Cardiac septum (tissue), 1 donor: ENCODE results near the gene MYO1E. TPM values are rescaled to one million over a fixed set of nuclear protein-coding genes. Genes with fewer than 3 reads are reported as not detected.
"Not testable (repeated sequence)": the region's sequence is repeated elsewhere in the genome, so short reads cannot be mapped to it uniquely, and the experiment has no call there.

Source experiments
- DNase-seq: peaks from one replicate; pipeline ENCODE4 v3.0.0-alpha.2; 2020; ENCODE audit warnings: low spot score
- intact Hi-C: fragments of 100-400 bp; cut with DNase I; formaldehyde crosslinking; loops from one replicate; pipeline ENCODE4 v1.14.0; 2022
- total RNA-seq: library from RNA; stranded (reverse); fragmentation: NEBNext Ultra II Directional; extraction: Animal tissue kit (Norgen Biotek cat#: 25700); gene quantifications from one replicate; pipeline ENCODE4 v1.2.1, GENCODE V29; 2021
- donor health status: DM: no; HTN: no; CAD: no.

The MYO1E gene
- total RNA-seq, 1 donor from 2014 or later = 41.0 TPM

DNA sequence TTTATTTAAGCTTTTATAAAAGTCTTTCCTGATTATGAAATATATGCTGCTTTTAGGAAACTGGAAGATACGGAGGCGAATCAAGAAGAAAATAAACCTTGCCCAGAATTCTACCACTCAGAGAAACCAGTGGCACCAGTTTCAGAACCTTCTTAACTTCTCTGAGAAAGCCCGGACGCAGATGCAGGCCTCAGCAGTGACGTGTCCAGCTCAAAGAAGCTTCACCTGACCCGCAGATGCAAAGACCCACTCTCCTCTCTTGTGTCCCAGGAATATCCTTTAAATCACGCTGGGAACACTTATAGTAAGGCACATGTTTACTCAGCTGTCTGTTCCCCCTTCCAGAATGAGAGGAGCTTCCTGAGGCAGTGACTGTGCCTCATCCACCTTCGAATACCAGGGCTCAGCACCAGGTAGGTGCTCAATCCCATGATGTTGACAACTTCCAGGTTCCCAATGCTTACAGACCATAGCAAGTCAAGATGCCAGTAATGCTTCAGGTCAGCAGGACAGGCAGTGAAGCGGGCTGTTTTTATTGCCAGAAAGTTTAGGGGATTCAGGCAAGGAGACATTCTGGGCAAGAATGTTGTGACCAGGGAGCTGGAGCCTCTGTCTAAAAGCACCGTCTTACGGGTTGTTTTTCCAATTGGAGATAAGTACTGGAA, 205.9 kb downstream of the MYO1E start:
- intact Hi-C loops = no loop called here
- DNase-seq = no peak

DNA sequence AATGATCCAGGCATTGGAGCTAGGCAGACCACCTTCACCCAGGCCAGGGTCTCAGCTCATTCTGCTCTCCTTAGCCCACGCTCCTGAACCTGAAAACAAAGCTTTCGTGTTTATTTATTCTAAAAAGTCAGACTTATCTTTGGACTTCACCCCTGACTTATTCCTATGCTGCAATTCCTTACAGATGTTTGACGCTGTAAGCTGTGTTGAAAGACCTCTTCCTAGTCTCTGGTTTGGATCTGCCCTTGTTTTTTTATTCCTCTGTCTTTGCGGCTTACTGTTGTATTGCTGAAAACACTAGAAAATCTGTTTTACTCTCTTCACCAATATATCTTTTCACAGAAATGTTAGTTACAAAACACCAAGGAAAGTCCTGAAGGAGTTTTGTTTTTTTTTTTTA, 206.5 kb downstream of the MYO1E start:
- intact Hi-C loops = no loop called here
- no peak for DNase-seq

DNA sequence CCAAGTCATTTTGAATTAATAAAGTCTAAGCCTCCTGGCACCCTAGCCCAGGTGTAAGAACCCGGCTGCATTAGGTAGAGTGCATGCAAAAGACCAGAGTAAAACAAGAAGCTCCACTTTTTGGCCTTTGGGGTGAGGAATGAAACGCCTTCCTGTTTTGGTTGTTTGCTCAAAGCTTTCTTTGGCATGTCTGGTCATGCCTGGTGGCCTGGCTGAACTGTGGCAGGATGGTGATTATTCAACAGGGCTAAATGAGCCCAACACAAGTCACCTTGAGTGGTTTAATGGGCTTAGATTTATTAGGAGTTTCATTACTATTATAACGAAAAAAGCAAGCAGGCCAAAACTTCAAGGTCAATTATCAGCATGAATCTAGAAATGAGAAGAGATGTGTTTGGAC, 206.9 kb downstream of the MYO1E start:
- intact Hi-C loops = no loop called here

DNA sequence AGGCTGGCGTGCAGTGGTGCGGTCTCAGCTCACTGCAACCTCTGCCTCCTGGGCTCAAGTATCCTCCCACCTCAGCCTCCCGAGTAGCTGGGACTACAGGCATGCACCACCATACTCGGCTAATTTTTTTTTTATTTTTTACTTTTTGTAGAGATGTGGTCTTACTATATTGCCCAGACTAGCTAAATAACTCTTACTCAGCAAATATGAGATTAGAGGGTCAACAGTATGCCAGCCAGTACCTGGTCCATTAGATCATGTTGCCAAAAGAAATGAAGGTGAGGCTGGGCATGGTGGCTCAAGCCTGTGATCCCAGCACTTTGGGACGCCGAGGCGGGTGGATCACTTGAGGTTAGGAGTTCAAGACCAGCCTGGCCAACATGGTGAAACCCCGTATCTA, 210.6 kb downstream of the MYO1E start:
- DNase-seq, intact Hi-C loops: not testable (repeated sequence)

More for the DNA sequence above, 206.9 kb downstream of the MYO1E start:
- DNase-seq = no peak

DNA sequence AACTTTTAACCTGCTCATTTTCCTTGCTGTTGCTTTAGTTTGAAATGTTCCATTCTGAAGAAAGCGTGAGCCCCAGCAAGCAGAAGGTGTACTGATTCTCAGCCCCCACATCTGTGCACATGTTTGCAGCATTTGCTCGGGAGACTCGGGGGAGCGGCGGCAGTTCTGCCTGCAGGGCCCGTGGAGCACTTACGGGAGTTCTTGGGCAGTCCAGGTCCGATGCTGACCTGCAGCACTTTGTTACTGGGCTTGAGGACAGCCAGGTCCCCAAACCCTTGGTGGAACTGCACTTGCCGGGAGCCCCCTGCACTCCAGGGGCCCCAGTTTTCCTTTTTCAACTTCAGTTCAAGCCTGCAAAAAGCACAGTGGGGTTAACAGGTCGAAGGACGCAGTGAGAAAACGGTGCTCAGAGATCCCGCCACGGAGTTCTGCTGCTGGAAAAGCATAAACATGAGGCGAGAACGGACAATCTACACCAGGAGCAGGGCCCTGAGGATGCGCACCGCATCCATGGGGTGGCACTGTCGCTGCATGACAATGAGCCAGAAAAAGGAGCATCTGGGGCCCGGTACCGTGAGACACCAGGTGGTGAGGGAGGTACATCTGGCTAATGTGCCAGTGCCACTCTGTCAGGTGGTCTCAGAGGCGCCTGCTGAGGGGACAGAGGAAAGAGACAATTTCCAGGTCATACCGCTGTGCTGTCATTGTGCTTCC, 211.6 kb downstream of the MYO1E start:
- intact Hi-C loops = no loop called here
- no peak for DNase-seq

DNA sequence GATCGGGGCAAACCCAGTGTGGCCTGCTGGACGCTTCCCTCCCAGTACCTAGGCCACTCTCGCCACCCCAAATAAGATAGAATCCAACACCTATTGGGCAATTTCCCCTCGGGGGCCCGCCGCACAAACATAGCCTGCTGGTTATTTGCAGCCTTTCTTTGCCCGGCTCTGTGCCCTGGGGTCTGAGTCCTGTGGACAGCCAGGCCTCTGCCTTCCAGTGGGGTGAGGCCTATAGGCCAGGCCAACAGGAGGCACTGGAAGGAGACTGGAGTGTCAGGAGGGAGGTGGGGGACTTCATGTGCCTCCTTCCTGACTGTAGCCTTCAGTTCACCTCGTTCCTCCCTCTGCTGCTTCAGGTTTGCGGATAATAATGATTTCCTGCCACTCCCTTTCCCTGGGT, 213.5 kb downstream of the MYO1E start:
- intact Hi-C loops = no loop called here

DNA sequence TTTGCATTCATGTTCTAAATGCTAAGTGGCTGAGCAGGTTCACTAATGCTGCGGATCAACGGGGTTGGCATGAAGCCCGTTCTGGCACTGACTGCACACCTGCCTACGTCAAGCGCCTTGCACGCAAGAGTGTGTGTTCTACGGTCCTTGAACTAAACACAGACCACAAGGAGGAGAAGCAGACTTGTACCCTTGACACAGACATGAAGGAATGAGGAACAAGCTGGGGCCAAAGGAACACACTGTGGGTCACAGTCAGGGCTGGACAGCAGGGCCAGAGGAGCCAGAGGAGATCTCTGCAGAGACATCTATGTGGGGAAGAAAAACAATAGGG, 214.0 kb downstream of the MYO1E start:
- intact Hi-C loops = no loop called here

More for the DNA sequence above, 213.5 kb downstream of the MYO1E start:
- no peak for DNase-seq

DNA sequence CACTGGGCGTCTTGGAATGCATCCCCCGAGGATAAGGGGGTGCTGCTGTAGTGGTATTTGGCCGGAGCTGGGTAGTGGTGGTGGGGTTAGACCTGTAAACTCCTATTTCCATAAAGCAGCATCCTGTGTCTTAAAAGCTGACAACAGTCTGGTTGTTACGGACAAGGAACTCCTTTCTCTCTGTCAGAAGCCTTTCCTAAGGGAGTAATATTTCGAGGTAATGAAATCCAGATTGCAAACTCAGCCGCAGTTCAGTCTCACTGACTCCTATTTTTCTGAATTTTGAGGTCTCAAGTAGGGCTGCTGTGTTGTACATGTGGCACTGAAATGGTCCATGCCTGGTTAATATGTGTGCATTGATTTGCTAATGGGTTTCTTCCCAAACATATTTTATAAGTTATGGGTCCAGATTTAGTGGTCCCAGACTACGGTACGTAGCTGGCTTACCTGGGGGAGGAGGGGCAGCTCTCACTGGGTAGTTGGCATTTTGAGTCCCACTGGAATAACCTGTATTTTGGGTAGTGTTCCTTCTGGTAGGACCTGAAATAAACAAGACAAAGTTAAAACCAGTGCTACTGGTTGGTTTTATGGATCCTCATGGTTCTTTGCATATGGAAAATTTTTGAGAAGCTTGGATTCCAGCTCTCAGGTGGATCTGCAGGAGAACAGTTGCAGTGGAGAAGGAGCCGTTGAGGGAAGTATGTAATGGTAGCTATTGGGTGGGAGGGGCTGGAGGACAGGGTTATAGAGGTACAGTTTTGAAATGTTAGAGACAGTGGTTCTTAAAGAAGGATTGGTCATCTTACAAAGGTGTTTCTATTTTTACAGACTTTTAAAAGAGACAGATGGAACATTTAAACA, 214.6 kb downstream of the MYO1E start:
- intact Hi-C loops = no loop called here
- DNase-seq = no peak

More for the DNA sequence above, 214.0 kb downstream of the MYO1E start:
- DNase-seq = no peak

DNA sequence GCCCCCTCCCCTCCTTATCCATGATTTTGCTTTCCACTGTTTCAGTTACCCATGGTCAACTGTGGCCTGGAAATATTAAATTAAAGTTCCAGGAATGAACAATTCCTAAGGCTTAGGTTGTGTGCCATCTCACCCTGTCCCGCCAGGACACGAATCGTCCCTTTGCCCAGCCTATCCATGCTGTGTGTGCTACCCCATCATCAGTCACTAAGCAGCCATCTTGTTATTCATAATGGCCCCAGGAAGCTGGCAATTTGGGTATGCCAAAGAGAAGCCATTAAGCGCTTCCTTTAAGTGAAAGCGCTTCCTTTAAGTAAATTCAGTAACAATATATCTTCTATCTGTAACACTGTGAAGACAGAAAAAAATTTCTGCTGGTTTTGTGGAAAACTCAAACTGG, 215.3 kb downstream of the MYO1E start:
- no peak for DNase-seq
- intact Hi-C loops = no loop called here

DNA sequence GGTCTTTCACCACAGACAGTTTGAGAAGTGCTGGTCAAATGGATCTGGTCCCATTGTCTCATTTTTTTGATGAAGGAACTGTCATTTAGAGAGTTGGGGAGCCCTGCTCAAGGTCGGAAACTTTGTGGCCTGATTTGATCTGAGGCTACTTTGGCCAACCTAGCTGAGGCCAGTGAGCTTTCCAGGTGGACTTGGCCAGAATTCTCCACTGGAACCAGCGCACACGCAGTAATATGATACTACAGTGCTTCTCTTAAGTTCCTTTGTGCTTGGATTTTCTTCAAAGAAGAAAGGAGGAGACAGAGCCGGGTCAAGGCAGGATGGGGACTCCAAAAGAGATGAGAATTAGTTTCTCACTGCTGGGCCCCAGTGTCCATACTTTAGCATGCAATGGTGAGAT, 217.2 kb downstream of the MYO1E start:
- intact Hi-C loops = no loop called here

DNA sequence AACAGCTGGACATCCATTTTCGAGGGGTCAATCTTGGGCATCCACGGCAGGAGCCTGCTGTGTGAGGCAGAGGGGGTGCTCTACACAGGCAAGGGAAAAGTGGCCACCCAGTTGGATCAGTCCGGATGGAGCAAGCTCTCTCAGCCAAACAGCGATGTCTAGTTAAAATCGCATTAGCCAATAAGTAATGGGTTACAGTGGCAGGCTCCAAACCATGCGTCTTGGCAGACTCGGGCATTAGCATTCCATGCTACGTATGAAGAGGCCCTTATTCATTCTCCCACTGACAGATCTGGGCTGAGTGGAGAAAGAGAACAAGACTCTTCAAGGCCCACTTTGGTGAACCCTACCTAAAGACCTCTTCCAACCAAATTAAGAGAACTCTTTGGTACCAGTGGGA, 218.4 kb downstream of the MYO1E start:
- DNase-seq = no peak
- intact Hi-C loops = no loop called here

More for the DNA sequence above, 217.2 kb downstream of the MYO1E start:
- DNase-seq = no peak

DNA sequence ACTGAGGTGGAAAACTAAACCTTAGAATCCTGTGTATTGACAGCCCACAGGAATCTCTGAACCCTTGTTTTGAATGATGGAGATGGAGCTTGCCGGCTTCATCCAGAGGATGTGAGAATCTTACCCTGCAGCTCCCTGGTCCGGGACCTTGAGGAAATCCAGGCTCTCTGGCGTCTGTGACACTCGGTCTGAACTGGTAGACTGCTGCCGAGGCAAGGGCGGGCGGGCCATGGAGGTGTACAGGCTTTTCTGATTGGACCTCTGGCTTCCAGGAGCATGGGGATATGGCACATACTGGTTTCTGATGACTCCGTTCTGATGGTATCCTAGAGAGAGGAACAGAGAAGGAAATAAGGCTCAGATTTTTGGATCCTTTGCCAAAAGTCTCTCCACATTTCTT, 219.2 kb downstream of the MYO1E start:
- no peak for DNase-seq
- intact Hi-C loops = no loop called here

DNA sequence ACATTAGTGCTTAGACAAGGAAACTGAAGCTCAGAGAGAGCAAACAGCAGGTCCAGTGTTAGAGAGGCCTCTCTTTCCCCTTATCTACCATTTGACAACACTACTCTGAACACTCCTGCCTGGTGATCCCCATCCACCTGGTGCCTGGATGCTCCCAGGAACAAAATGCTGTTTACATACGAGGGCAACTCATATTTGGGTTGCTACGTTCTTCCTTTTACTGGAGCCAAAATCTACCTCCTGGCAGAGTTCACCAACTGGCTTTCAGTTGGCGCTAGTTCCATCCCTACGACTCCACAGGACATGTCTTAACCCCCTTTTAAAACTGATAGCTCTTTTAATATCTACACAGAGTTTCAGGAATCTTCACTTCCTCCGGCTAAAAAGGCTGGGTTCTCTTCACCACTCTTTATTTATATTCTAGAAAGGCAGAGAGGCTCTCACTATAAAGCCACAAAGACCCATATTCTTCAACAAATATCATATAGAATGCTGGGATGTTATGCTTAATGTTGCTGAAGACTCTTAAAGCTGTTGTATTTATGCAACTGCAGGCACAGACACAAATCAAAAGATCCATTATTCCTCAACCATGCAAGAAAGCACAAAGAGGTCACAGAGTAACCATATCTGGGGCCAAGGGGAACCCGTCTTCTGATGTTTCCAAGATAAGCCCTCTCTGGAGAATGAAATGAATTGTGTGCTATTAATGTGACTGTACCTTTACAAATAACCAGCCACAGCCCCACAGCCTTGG, 219.8 kb downstream of the MYO1E start:
- intact Hi-C loops = no loop called here
- DNase-seq = no peak

DNA sequence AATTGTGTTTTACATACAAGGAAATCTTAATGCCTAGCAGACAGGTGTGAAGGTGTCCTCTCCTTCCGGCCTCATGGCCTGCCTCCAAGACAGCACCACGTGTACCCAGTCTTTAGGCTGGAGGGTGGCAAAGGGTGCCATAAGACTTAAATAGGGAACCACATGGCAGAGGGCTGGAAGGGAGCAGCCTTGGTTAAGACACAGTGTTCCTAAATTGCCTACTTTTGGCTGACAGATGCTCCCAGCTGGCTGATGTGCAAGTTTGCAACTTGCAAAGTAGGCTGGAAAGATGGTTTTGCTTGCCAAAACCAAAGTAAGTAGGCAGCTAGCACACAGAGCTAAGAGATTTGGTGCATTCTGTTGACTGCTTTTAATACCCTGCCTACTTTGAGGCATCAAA, 222.5 kb downstream of the MYO1E start:
- DNase-seq = no peak
- intact Hi-C loops = no loop called here

DNA sequence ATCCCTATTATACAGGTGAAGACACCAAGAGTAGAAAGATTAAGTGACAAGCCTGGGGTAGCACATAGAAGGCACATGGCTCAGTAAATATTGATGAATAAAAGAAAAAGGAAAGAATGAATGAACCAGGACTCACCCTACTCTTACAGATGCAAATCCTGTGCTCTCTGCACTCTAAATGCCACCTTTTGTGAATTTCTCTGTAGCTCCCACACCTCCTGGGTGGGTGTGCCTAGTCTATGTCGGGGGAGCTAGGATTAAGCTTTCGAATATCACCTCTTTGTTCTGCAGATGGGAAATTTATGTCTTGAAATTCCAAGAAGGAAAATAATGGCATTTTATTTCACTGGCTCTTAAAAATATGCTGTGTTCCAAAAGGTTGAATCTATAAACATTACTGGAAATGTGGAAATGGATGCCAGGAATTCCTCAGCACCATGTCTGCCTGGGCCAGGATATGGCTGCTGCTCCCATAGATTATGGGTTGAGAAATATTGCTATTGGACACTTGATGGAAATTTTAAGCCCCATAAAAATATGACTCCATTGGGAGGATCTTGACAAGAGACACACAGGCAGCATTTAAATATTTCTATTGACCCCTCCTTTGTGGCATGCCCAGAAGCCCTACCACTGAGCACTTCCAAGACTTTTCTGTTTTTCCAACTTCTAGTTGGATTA, 224.4 kb downstream of the MYO1E start:
- intact Hi-C loops = no loop called here
- no peak for DNase-seq

DNA sequence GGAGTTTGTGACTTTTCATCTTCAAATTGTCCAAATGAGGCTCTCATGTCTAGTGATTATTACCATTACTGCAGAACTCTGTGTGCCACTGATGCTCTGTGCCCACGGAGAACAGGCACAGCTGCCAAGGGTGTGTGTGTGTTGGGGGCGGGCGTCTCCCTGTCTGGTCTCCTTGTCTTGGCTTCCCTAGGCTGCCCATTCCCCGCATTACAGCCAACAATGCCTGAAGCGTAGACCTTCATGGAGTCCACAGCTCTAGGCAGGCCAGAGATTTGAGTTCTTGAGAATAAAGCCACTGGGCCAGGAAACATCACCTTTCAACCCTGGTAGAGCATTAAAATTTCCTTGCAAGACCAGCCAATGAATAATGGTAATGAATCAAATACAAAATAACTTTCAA, 225.0 kb downstream of the MYO1E start:
- no peak for DNase-seq
- intact Hi-C loops = no loop called here

DNA sequence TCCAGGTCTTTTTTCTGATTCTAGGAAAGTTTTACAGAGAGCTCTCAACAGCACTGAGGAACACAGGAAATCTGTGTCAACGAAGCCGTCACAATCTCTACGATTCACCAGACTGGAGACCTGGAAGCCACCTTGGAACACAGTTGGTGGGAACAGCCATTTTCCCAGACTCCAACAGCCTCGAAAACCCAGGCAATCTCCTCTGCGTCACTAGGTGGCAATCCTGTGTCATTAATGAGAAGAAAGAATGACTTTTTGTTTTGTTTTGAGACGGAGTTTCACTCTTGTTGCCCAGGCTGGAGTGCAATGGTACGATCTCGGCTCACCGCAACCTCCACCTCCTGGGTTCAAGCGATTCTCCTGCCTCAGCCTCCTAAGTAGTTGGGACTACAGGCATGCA, 228.1 kb downstream of the MYO1E start:
- intact Hi-C loops, DNase-seq: not testable (repeated sequence)

DNA sequence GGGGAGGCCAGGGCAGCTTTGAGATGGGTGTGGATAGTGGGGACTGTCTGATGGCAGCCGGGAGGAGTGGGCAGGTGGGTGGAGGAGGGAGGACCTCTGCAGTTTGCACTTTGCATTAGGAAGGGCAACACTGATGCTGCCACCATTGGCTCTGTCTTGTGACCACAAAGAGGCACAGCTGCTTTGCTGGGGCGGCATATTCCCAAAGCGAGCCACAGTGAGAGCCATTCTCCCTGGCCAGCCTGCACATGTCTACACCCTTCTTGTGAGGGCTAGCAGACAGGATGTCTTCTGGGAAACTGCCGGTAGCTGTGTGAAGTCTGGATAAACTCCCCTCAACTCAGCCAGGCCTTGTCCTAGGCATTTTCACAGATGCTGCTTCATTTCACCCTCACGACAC, 229.4 kb downstream of the MYO1E start:
- DNase-seq = no peak
- intact Hi-C loops = no loop called here
